Activated naive CD8-positive, alpha-beta T cell (primary cell): Measurements from ENCODE around the gene RARA.

ENCODE experiments used
- H3K27ac Mint-ChIP-seq: one replicate; pipeline ENCODE4 v1.8.0; 2021; ENCODE audit warnings: mixed read lengths
- H3K27me3 Mint-ChIP-seq: one replicate; pipeline ENCODE4 v1.8.0; 2021; ENCODE audit warnings: mixed read lengths
- H3K36me3 Mint-ChIP-seq: one replicate; pipeline ENCODE4 v1.8.0; 2021; ENCODE audit warnings: mixed read lengths
- H3K4me1 Mint-ChIP-seq: one replicate; pipeline ENCODE4 v1.8.0; 2021; ENCODE audit warnings: low read depth, mixed read lengths
- H3K4me3 Mint-ChIP-seq: one replicate; pipeline ENCODE4 v1.8.0; 2021; ENCODE audit warnings: mild to moderate bottlenecking, mixed read lengths
- H3K9me3 Mint-ChIP-seq: one replicate; pipeline ENCODE4 v1.8.0; 2021; ENCODE audit warnings: low read depth, mixed read lengths

The RARA gene

DNA sequence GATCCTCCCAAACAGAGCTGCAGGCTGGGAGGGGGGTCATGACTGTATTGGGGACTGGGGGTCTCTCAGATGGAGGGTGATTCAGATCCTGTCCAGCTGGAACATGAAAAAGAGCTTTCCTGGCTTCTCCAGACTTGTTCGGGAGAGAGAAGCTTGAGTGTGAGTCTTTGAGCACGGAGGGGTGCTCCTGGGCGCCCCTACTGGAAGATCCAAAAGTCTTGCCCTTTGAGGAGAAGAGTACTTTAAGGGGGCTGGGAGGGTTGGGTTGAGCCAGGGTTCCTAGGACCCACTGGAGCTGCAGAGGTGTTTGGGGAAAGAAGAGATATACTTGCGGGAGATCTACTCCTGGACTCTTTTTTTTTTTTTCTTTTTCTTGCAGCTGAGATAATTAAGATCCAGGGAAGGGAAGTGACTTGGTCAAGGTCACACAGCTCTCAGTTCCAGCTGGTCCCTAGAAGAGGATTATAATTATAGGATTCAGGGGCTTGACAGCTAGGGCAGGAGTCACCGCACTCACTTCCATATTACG is 8.4 kb downstream of the RARA start:
- Mint-ChIP-seq H3K27me3 (no peaks in the 10 kb centered on the region), H3K27ac (peak overlapping the region; percentile 85), H3K4me3 (peak overlapping the region; percentile 99), H3K36me3 (no peaks in the 10 kb centered on the region), H3K4me1 (peaks cover 68% of the 10 kb centered on the region), H3K9me3 (no peaks in the 10 kb centered on the region)

DNA sequence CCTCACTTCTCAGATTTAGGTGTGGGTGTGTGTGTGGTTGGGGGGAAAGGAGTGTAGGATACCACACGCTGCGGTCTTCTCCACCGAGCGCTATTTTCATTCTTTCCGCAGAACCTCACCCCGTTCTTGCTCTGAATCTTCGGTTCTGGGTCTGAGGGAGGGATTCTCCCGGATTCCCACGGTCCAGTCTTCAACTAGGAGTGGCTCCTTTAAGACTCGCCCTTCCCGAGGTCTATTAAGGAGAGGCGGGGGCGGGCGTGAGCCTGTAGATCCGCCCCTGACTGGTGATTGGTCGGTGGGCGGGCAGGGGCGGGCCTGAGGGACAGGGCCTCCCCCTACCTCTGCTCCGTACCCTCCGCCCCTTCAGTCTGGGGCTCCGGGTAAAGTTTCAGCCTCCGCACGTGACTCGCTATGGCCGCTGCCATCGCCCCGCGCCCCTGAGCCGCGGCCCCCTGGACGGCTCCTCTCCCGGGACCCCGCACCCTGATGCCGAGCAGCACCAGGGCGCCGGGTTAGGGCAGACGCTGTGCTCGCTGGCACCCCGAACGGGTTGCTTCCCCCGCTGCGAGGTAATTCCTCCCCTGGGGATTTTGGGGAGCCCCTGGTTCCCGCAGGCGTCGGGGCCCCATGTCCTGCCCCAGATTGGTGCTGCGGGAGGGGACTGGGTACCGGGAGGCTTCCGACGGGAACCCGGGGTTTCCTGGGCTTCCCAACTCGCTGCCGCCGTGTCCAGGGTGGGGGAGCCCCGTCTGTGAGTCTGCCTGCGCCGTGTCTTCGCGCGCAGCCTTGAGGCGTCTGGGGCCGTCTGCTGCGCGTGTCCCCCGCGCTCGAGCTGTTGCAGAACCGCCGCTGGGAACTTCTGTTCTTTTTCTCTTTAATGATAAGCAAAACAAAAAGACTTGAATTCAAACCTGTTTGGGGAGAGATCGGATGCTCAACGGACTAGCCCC is 9.2 kb downstream of the RARA start:
- Mint-ChIP-seq H3K36me3 (no peaks in the 10 kb centered on the region), H3K27ac (peak overlapping the region; percentile 95), H3K27me3 (no peaks in the 10 kb centered on the region), H3K4me1 (peaks cover 71% of the 10 kb centered on the region), H3K9me3 (no peaks in the 10 kb centered on the region), H3K4me3 (peak overlapping the region; percentile 99)

DNA sequence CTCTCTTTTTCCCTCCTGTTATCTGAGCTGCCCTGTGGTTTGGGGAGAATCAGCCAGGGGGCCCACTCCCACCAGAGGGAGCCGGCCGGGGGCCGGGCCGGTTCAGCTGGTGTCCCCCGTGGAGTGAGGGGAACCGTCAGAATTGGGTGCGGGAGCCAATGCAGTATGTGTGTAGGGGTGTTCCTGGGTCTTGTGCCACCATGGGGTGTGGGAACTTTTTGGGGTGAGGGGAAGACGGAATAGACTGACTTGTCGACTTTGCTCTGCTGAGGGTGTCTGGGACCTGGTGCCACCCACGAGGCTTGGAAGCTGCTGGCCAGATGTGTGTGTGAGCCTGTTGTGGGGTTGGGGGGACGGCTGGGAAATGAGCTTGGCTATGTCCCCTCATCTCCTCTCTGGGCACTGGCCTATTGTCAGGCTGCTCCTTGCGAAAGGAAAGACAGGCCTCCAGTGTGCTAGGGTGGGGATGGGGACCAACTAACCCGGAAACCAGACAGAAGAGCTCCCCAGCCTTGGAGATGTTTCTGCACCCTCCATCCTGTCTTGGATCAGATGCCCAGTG is 9.9 kb downstream of the RARA start:
- Mint-ChIP-seq H3K36me3 (no peaks in the 10 kb centered on the region), H3K4me3 (peak overlapping the region; percentile 99), H3K27me3 (no peaks in the 10 kb centered on the region), H3K27ac (peak overlapping the region; percentile 95), H3K9me3 (no peaks in the 10 kb centered on the region), H3K4me1 (peaks cover 70% of the 10 kb centered on the region)

- H3K9me3 Mint-ChIP-seq: no peaks in the 10 kb centered on the region
- H3K36me3 Mint-ChIP-seq: no peaks in the 10 kb centered on the region
- peaks cover 68% of the 10 kb centered on the region for H3K4me1 Mint-ChIP-seq
- peak overlapping the region; percentile 95 for H3K27ac Mint-ChIP-seq
- H3K4me3 Mint-ChIP-seq: peak overlapping the region; percentile 99
- no peaks in the 10 kb centered on the region for H3K27me3 Mint-ChIP-seq
These were observed 10.9 kb downstream of the RARA start for GRCh38 chr17:40319651-40320540.

- no peaks in the 10 kb centered on the region for H3K36me3 Mint-ChIP-seq
- peaks cover 67% of the 10 kb centered on the region for H3K4me1 Mint-ChIP-seq
- no peaks in the 10 kb centered on the region for H3K27me3 Mint-ChIP-seq
- H3K9me3 Mint-ChIP-seq: no peaks in the 10 kb centered on the region
- H3K27ac Mint-ChIP-seq: peak overlapping the region; percentile 95
- H3K4me3 Mint-ChIP-seq: peak overlapping the region; percentile 99
These were observed 12.0 kb downstream of the RARA start for GRCh38 chr17:40320756-40321523.

DNA sequence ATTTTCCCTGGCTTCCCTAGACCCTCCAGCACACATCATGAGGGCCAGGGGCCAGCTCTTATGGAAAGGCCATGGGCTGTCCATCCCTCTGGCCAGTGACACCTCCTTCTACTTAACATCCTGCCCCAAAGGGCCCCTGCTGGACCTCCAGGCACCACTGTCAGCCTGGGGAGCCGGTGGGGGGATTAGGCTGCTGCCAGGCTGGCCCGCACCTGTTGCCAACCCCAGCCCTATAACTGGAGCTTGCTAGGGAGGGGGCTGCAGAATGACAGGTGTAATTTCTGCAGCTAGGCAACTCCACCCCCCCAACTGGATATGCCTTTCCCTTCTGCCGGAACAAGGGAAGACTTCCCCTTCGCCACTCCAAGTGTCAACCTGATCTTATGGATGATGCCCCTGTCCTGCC is 12.5 kb downstream of the RARA start:
- no peaks in the 10 kb centered on the region for H3K9me3 Mint-ChIP-seq
- H3K4me3 Mint-ChIP-seq: peak overlapping the region; percentile 99
- no peaks in the 10 kb centered on the region for H3K27me3 Mint-ChIP-seq
- H3K36me3 Mint-ChIP-seq: no peaks in the 10 kb centered on the region
- peaks cover 67% of the 10 kb centered on the region for H3K4me1 Mint-ChIP-seq
- H3K27ac Mint-ChIP-seq: peak overlapping the region; percentile 92

GRCh38 chr17:40321961-40322357 is 13.0 kb downstream of the RARA start:
- no peaks in the 10 kb centered on the region for H3K27me3 Mint-ChIP-seq
- peaks cover 70% of the 10 kb centered on the region for H3K4me1 Mint-ChIP-seq
- no peaks in the 10 kb centered on the region for H3K36me3 Mint-ChIP-seq
- H3K27ac Mint-ChIP-seq: peak overlapping the region; percentile 92
- peak overlapping the region; percentile 99 for H3K4me3 Mint-ChIP-seq
- H3K9me3 Mint-ChIP-seq: no peaks in the 10 kb centered on the region

- Mint-ChIP-seq H3K4me1 (peaks cover 70% of the 10 kb centered on the region), H3K27me3 (no peaks in the 10 kb centered on the region), H3K9me3 (no peaks in the 10 kb centered on the region), H3K4me3 (peak overlapping the region; percentile 99), H3K27ac (peak overlapping the region; percentile 92), H3K36me3 (no peaks in the 10 kb centered on the region)
These were observed 13.7 kb downstream of the RARA start for GRCh38 chr17:40322358-40323315.

DNA sequence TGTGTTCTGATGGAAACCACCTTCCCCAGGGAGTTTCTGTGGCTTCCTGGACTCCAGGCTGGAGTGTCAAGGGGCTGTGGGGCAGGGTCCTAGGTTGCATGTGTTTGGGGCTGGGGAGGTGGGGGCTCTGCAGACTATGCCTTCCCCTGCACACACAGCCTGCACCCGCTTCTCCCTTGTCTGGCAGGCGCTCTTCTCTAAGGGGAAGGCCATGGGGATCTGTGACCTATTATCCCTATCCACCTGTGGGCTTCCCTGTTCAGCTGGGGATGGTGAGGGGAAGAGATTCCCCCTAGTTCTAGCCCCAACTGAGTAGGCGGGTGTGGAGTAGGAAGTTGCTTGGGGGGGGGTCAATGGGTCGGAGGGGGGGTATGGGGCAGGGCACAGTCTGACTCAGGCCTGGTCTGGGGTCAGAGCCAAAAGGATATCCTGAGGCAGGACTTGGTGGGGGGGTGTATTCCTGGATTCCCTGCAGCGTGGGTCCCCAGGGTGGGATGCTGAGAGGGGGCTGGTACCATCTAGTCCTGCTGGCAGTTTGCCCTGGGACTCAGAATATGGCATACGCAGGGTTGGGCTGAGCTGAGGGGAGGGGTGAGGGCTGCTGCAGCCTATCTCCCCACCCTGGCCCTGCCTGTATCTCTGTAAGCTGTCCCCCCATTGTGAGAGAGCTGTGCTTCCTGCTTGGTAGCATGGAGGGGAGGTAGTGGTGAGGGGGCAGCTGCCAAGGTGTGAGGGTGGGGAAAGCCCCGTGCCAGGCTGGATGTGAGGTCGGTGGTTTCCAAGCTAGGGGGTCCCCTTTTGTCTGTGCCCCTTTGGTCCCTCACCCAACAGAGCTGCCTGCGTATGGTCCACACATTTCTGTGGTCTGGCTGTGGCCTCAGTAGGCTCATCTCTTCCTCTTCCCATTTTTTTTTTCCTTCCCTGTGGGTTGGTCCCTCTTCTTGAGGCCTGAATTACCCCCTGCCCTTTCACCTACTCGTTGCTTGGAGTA is 14.7 kb downstream of the RARA start:
- no peaks in the 10 kb centered on the region for H3K27me3 Mint-ChIP-seq
- H3K4me1 Mint-ChIP-seq: peaks cover 77% of the 10 kb centered on the region
- H3K4me3 Mint-ChIP-seq: peak overlapping the region; percentile 99
- H3K36me3 Mint-ChIP-seq: peaks cover 5% of the 10 kb centered on the region
- H3K27ac Mint-ChIP-seq: peak overlapping the region; percentile 92
- H3K9me3 Mint-ChIP-seq: no peaks in the 10 kb centered on the region

DNA sequence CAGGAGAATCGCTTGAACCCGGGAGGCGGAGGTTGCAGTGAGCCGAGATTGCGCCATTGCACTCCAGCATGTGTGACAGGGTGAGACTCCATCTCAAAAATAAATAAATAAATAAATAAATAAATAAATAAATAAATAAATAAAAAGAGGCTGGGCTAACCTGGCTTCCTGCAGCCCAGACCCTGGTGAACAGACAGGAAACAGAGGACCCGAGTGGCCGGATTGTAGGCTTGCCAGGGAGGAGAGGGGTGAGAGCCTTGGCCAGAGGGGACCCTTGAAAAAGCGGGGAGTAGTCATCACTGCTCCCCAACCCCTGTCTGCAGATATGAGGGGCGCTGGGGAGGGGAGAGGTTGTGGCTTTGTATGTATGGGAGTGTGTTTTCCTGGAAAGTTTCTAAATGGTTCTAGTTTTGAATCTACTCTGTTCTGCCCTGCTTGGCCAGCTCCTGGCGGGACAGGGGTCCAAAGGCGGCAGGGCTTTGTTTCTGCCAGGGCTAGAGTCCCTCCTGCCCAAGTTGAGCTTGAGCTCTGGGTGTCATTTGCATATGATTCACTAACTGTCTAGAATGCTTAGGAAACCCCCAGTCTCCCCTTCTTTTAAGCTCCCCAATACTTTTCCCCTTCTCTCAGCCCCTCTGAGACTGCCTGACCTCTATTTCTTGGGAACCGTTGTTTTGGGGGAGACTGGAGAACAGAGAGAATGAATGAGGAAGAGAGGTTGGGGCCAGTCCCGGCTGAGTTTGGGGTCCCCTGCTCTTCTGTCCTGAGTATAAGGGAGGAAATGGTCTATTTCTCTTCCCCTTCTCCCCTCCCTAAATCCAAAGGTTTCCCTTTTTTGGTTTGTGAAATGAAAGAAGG is 16.4 kb downstream of the RARA start:
- H3K36me3 Mint-ChIP-seq: peaks cover 5% of the 10 kb centered on the region
- peaks cover 82% of the 10 kb centered on the region for H3K4me1 Mint-ChIP-seq
- H3K27me3 Mint-ChIP-seq: no peaks in the 10 kb centered on the region
- H3K9me3 Mint-ChIP-seq: no peaks in the 10 kb centered on the region
- H3K4me3 Mint-ChIP-seq: peak overlapping the region; percentile 87
- H3K27ac Mint-ChIP-seq: peak overlapping the region; percentile 92

DNA sequence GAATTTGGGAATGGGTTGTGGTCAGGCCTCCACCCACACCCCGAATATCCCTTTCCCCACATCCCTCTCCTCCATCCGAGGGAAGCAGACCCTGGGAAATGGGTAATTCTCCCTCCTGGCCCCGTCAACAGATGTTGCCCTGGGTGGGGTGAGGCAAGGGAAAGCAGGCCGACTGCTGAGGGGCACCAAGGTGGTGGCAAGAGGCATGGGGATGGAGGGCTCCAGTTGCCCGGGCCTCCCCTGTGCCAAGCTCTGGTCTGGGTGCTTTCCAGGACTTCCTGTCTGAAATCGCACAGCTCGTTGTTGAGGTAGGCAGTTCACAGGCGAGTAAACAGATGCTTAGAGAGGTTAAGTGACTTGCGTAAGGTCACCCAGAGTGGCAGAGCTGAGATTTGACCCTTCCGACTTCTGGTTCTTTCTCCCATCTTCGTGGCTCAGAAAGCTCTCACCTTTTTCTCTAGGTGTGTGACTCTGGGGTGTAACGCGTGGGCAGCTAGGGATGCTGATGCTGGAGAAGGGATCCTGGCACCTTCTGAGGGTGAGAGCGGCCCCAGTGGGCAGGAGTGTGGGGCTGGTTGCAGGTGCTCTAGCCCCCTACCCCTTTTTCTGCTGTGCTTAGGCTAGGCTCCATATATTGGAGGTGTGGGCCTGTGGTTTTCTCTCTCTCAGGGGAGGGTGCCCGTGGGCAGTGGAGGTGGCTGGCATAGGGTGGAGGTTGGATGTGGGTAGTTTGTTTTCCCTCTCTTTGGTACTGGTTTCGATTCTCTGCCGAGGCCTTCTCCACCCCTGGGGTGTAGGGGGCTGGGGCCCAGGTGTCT is 17.2 kb downstream of the RARA start:
- Mint-ChIP-seq H3K27me3 (no peaks in the 10 kb centered on the region), H3K4me3 (peak overlapping the region; percentile 87), H3K9me3 (no peaks in the 10 kb centered on the region), H3K36me3 (peaks cover 6% of the 10 kb centered on the region), H3K27ac (peak overlapping the region; percentile 92), H3K4me1 (peaks cover 84% of the 10 kb centered on the region)
